HG03442 (cell line): ENCODE data around the gene ATG7.

Source experiments
- ATAC-seq: cut with Tn5 transposase; IDR thresholded peaks from one replicate; pipeline ENCODE4 v1.9.1; 2021; ENCODE audit warnings: mild to moderate bottlenecking, moderate library complexity; ENCODE audit not compliant: unreplicated experiment

ATG7 gene

DNA sequence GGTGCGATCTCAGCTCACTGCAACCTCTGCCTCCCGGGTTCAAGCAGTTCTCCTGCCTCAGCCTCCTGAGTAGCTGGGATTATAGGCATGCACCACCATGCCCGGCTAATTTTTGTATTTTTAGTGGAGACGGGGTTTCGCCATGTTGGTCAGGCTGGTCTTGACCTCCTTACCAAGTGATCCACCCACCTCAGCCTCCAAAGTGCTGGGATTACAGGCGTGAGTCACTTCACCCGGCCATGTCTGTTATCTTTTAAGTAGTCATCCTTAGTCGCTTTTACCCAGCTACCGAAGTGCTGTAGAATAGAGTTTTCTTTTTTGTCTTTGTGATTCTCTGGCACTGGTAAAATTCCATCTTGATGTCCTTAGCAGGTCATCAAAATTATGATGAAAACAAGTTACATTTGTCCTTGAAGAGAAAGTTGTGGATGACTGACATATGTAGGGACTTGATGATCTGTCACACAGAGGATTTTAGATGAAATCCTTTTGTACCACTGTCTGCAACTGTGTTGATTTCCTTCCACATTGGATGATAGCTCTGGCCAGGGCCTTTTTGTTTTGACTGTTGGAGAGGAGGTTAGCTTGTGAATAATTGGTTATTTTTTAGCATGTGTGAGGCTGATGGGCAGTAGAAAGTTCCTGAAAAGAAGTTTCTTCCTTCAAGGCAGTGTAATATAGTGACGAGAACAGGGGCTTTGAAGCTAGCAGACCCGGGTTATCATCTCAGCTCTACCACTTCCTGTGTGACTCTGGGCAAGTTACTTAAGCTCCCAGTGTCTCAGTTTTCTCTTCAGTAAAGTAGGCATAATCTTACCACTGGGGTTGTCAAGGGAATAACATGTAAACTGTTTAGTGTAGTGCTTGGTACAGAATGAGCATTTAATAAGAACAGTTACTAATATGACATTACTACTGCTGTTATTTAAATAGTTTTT lies 18.8 kb downstream of the ATG7 start:
- peak; percentile 41 for ATAC-seq

DNA sequence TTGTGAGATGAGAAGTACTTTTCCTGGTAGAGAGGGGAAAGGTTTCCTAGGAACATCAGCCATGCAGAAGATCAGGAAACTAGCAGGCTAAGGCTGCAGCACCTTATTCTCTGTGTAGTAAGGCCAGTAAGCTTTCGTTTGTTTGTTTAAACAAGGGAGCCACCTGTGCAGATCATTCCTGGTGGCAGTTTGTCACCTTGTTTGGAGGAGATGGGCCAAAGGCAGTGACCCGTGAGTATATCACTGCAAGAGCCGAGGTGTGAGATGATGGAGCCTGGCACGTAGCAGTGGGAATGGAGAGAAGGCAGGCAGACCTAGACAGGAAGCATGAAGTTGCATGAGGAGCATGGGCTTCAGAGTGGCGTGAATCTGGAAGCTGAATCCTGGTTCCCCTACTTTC lies 19.6 kb downstream of the ATG7 start:
- ATAC-seq = no peak

DNA sequence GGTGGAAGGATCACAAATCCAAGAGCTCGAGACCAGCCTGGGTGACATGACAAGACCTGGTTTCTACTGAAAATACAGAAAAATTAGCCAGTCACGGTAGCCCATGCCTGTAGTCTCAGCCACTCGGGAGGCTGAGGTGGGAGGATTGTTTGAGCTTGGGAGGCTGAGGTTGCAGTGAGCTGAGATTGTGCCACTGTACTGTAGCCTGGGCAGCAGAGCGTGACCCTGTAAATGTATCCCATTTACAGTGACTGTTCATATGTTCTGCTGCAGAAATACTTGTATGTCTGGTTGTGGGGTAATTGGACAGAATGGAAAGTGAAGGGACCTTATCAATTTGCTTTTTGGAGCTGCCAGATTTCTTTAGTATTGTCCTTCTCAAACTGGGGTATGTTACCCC lies 24.9 kb downstream of the ATG7 start:
- ATAC-seq = no peak

DNA sequence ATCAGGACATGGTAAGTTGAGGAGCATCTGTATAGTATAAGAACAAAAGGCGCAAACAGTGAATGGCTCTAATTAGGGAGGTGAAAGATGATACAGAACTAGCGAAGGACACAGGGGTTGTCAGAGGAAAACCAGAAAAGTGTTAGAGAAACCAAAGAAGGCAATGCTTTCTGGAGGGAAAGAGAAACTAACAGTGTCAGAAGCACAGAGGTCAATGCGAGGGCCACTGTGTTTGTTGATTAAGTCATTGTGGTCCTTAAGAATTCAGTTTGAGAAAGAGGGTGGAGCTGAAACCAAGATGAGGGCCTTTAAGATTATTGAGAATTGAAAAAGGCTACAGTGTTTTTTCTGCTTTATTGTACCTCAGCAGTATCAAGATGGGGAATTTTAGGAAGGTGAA lies 28.8 kb downstream of the ATG7 start:
- ATAC-seq = peak; percentile 84

GRCh38 chr3:11302444-11302843 lies 30.2 kb downstream of the ATG7 start:
- ATAC-seq = no peak

DNA sequence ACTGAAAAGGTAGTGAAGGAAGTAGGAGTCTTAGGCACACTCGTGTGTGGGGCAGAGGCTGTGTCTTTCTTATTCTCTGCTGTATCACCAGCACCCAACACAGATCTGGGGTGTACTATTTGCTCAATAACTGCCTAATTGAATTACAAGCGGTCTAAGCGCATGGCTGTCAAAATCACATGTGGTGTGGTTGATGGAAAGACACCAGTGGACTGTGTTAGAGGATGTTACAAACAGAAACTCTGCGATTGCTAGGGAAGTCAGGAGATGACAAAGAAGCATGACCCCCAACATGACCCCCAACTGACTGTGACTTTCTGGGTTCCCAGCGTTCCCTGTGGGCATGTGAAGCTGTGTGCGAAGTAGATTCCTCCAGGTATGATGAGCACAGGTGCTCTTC lies 32.0 kb downstream of the ATG7 start:
- ATAC-seq = no peak

DNA sequence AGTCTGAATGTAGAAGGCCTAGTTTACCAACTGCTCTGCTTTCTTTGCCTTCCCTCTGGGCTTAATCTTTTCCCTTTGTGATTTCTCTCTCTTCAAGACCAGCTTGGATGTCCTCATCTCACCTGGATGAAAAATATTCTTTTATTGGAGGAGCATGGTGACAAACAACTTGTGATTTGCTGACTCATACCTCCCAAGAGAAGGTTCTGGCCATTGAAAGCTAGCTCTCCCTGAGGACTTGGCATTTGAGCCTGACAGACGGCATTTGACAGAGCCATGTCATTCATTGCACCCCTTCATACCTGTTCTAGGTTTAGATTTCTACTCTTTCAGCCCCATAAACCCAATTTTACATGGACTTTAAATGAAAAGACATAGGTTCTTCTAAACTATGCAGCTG lies 33.3 kb downstream of the ATG7 start:
- ATAC-seq = no peak

GRCh38 chr3:11306817-11307589 lies 34.8 kb downstream of the ATG7 start:
- peak; percentile 60 for ATAC-seq

- ATAC-seq = no peak
Measured at GRCh38 chr3:11307830-11308432, 35.7 kb downstream of the ATG7 start.

DNA sequence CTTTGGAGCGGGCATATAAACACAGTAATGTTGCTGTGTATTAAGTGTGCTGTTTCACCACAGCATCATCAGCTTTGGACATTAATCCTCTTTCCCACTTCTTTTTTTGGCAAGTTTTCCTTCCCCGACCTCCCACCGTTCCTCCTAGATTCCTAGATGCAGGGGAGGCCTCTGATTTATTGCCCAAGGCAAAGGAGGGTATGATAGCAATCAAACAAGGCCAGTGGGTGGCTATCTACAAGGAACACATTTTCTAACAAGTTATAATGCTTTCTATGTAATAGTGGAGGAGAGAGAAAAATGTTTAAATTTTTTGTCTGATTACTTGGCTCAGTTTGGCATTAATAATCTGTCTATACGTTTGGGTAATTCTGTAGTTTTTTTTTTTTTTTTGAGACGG lies 38.1 kb downstream of the ATG7 start:
- no peak for ATAC-seq

GRCh38 chr3:11312166-11312565 lies 40.0 kb downstream of the ATG7 start:
- ATAC-seq = no peak

DNA sequence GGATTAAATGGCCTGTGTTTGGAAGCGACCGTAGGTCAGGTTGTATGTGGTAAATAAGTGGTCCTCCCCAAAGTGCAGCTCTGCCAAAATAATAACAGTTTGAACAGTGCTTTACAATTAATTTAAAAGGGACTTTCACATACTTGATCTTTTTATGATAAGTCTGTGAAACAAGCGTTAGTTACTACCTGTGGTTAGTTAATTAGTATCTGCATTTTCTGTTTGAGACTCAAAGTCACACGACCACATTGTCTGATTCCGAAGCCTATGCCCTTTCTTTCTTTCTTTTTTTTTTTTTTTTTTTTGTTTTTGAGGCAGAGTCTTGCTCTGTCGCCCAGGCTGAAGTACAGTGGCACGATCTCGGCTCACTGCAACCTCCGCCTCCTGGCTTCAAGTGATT lies 45.1 kb downstream of the ATG7 start:
- ATAC-seq = no peak

GRCh38 chr3:11322931-11323330 lies 50.7 kb downstream of the ATG7 start:
- no peak for ATAC-seq

- no peak for ATAC-seq
Measured at GRCh38 chr3:11323813-11324212, 51.6 kb downstream of the ATG7 start.

DNA sequence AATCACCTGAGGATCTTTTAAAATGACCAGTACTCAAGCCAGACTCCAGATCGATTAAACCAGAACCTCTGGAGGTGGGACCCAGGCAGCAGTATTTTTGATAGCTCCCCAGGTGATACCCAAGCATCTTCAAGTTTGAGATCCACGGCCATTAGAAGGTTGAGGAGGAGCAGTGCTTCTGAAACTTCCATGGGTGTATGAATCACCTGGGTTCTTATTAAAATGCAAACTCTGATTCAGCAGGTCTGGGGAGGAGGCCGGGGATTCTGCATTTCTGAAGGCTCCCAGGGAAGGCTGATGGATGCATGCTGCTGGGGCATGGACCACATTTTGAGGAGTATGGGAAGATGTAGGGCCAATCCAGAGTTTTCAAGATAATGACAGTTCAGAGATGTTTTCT lies 55.4 kb downstream of the ATG7 start:
- ATAC-seq = no peak

- no peak for ATAC-seq
Measured at GRCh38 chr3:11328196-11328945, 56.2 kb downstream of the ATG7 start.

- ATAC-seq = no peak
Measured at GRCh38 chr3:11329777-11330176, 57.6 kb downstream of the ATG7 start.

DNA sequence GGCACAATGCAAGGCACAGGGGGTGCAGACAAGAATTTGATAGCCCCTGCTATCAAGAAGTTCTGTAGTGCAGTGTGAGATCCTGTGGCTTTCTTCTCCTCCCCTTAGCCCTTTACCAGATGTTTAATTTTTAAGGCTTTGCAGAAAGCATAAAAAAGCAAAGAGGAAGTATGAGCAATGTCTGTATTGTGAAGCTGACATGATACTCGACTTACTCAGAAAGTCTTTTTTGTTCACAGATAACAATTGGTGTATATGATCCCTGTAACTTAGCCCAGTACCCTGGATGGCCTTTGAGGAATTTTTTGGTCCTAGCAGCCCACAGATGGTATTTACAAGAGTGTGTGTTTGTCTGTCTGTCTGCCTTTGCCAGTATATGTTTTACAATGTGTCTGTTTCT lies 58.9 kb downstream of the ATG7 start:
- ATAC-seq = no peak

- no peak for ATAC-seq
Measured at GRCh38 chr3:11335056-11335608, 62.9 kb downstream of the ATG7 start.

DNA sequence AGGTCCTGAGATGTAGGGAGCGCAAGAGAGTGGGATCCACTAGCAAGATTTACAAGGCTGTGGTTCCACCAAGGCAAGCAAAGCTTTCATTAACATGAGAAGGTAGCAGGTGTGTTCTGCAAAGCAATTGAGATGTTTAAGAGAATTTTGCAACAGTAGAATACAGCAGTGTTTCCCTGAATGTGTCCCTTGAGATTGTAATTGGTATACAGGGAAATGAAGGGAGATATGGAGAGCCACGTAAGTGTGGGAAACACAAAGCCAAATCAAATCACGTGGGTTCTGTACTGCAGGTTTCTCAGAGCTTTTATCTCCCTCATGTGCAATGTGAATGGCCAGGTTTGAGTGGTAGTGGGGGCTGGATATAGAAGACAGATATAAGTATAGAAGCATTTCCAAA lies 67.3 kb downstream of the ATG7 start:
- ATAC-seq = no peak

DNA sequence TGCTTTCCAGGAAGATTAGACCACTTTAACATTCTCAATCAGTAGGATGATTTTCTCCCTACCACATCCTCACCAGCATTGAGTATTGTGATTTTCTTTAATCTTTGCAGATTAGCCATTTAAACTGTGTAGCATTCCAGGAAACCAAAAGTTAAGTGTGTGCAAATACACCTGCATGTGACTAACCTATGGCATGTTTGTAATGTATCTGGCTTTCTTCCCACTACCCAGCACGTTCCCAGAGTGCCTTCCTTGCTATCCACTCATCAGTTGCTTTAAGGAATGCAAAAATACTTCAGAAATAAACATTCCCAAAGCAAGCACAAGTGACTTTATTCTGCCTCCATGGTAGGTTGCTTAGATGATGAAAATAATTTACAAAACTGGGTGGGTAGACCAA lies 74.2 kb downstream of the ATG7 start:
- ATAC-seq = no peak
